ENCODE results near the gene CYB5B. TPM values are rescaled to one million over a fixed set of nuclear protein-coding genes. Genes with fewer than 3 reads are reported as not detected.
"Not testable (repeated sequence)": the region's sequence is repeated elsewhere in the genome, so short reads cannot be mapped to it uniquely, and the experiment has no call there.

Gene CYB5B
- polyA plus RNA-seq, 3 donors, result 24.9 to 63.0 (median 54.0) TPM

DNA sequence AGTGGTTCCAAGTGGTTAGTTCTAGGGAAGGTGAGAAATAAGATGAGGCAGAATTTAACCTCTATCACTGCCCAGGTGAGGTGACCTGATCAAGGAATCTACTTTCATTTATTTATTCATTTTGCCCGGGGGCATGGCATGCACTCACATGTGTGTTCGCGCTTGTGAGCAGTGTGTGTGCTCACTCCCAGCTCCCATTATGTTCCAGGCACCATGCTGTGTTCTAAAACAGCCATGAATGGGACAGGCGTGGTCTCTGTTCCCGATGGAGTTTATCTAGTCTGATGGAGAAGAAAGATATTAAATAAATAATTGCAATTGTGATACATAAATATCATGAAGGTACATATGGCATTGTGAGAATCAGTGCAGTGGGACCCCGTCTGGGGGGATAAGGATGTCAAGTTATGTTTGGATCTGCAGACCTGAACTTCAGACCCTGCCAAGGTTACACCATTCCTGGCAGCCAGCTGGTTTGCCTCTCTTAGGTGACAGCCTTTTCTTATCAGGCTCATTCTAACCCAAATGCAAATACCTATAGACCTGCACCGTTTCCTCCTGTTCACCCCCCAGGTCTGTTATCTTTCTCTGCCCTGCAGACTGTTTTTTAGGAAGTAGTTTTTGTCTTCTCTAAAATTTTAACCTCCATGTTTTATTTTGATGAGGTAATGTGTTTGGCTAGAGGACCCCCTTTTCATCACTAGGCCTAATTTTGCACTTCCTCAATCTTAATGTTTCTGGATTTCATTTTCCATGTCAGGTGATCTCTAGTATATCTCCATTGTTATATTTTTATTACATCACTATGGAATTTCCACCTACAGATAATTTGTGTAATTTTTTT is 11.8 kb downstream of the CYB5B start:
- no peak overlapping the region for H3K27ac ChIP-seq (ENCODE audit: low read depth, low read length)
- 48 to 74% (median 65%) methylated on average over 7 of the region's 7 CpGs for WGBS, 3 donors

DNA sequence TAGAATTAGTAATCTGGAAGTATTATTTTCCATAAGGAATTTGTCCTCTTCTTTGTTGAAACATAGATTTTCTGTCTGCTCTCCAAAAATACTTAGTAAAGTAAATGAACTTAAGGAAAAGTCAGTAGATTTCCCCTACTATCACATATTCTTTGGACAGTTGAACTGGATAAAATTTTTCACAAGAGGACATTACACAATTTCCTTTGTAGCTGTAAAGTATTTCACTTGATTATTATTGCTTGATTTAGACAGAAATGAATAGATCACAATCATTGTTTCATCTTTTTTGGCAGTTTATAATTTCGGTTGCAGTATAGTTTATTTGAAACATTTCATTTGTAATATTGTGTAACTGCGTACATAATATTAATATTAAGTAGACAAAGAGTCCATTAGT is 12.5 kb downstream of the CYB5B start:
- H3K27ac ChIP-seq (ENCODE audit: low read depth, low read length), result no peak overlapping the region
- 43 to 67% (median 58%) methylated on average over 2 of the region's 2 CpGs for WGBS, 3 donors

DNA sequence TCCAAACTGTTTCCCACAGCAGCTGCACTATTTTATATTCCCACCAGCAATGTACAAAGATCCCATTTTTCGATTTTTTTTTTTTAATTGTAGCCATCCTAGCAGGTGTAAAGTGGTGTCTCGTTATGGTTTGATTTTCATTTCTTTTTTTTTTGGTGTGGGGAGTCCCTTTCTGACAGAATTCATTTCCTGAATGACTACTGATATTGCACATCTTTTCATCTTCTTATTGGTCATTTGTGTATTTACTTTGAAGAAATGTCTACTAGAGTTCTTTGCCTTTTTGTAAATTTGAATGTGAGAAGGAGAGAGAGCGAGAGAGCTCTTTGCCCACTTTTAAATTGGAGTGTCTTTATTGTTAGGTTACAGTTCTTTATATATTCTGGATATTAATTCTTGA is 14.0 kb downstream of the CYB5B start:
- H3K27ac ChIP-seq (ENCODE audit: low read depth, low read length), result no peak overlapping the region
- 70 to 91% (median 73%) methylated on average over 3 of the region's 3 CpGs for WGBS, 3 donors

DNA sequence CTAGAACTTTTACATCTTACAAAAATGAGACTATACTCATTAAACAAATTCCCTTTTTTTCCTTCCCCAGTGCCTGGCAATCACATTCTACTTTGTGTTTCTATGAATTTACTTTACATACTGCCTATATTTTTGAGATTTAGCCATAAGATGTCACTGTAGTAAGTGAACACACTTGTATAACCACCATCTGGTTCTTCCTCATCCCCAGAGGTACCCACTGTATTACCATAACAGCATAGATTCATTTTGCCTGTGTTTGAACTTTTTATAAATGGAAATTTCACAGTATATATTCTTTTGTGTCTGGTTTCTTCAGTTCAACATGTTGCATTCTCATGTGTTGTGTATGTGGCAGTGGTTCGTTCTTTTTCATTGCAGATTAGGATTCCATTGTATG is 15.8 kb downstream of the CYB5B start:
- no peak overlapping the region for H3K27ac ChIP-seq (ENCODE audit: low read depth, low read length)
- WGBS, 3 donors, result 0 to 79% (median 42%) methylated on average over 1 of the region's 1 CpG

DNA sequence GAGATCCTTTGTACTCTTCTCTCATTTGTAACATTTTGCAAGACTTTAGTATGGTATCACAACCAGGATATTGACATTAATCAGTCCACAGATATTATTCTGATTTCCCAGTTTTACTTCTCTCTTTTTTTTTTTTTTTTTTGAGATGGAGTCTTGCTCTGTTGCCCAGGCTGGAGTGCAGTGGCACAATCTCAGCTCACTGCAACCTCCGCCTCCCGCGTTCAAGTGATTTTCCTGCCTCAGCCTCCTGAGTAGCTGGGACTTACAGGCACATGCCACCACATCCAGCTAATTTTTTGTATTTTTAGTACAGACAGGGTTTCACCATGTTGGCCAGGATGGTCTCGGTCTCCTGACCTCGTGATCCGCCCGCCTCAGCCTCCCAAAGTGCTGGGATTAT is 16.6 kb downstream of the CYB5B start:
- 97 to 98% (median 98%) methylated on average over 7 of the region's 7 CpGs for WGBS, 3 donors
- H3K27ac ChIP-seq (ENCODE audit: low read depth, low read length), result not testable (repeated sequence)

DNA sequence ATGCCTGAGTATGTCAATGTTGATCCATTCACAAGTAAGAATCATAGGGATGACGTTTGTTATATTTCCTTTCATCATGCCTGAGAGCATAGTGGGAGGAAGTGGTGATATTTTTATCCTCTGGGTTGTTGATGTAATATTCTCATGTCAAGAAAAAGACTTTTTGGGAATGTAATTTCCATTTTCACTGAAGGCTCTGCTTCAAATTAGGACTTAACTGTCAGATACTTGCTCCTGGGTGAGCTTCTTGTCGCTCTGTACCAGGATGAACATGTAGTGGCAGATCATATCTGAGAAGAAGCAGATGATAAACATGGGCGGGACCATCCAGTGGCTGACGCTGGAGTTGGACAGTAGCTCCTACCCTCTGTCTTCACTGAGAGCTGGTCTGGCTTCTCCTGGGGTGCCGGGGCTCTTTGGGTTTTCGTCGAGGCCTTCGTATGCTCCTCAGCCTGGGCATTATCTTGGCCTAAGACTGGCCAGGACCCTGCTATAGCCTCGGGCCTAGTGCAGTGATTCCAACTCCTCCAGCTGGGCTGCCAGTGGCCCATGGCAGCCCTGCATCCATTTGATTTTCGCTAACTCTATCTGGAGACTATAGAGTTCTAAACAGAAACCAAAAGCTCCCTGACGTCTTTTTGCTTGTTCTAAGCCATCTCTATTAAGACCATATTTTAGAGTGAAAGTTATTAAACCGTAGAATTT is 19.7 kb downstream of the CYB5B start:
- H3K27ac ChIP-seq (ENCODE audit: low read depth, low read length), result no peak overlapping the region
- WGBS, 3 donors, result 35 to 63% (median 37%) methylated on average over 12 of the region's 12 CpGs

DNA sequence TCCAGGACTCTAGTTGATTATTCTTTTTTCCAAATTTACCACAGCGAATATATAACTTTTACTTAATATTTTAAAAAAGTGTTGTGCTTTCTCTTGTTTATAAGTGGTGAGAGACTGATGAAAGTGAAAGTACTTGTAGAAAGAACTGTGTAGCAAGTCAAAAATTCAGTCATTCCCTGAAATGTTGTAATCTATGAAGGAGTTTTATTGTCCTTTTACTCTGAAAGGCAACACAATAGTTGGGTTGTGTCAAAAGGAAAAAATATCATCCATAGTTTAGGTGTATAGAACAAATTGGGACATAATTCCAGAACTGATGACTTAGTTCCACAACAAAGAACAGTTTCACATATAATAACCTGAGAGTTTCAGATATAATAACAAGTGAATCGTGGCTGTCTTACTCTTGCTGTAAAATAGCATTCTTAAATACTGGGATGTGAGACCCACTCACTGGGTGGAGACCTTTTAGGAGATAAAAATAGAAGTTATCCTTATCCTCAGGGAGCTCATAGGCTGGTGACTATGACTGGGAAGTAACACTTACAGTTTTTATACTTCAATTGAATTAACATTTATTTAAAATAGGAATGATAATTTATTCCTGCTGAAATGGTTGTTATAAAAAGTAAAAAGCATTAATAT is 20.6 kb downstream of the CYB5B start:
- WGBS, 3 donors, result 38 to 61% (median 42%) methylated on average over 2 of the region's 2 CpGs
- H3K27ac ChIP-seq (ENCODE audit: low read depth, low read length), result no peak overlapping the region

DNA sequence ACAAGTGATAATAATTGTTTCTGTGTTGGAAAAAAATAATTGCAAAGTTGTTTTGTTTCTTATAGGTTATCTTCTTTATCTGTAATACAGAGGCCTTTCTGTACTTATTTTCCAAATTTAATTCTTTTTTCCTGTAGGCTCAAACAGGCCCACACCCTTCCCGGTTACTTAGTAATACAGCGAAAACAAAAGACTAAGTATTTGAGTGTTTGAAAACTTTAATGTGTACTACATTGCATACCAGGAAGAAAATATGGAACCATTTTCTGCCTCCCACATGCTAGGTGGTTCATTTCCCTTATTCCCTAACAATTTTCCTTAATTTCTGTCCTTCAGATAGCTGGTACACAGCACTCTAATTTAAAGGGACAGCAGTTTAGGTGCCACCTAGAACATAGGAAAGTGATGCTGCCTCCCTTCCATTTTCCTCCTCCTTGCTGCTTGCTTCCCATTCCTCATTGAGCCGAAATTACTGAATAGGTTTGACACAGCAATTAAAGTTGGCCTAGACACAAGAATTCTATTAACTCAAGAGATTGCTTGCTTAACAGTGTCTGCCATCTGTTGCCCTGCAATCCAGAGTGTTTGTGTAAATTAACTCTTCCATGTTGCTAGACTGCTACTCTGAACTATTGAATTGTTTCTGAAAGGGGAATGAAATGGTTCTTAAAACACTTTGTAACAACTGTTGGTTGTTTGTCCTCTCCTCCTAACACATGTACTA is 24.2 kb downstream of the CYB5B start:
- H3K27ac ChIP-seq (ENCODE audit: low read depth, low read length), result no peak overlapping the region
- 41 to 56% (median 50%) methylated on average over 3 of the region's 3 CpGs for WGBS, 3 donors

DNA sequence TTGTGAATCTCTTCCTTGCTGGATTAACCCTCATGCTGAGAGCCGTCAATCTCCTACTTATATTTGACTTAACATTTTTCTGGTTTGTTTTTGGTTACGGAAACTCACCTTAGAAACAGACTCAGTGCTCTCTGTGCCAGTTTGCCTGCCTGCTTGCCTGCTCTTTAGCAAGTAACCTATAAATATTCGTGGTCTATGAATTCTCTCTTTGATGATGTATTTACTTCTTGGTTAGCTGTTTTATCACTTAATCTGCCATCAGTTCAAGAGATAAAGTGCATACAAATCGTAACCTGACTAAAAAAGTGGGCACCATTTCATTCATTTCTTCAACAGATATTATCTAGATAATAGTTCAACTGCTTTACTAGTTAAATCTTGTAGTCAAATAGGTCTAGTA is 26.7 kb downstream of the CYB5B start:
- WGBS, 3 donors, result 84 to 93% (median 90%) methylated on average over 4 of the region's 4 CpGs
- H3K27ac ChIP-seq (ENCODE audit: low read depth, low read length), result no peak overlapping the region

DNA sequence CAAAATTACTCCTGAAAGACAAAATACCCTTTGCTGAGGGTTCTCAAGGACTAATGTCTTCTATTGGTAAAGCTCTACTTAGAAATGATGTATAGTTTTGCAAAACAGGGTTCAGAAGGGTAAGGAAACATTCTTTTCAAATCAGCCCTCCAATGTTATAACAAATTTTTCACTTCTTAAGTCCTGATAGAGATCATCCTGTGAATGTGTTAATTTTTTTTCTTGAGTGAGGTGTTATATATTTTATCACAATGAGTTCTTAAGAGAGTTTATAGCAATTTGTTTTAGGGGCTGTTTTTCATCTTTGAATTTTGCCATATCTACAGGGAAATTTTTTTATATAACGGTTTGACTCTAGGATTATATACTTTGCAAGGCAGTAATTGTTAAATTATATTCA is 29.5 kb downstream of the CYB5B start:
- WGBS, 3 donors, result 49 to 96% (median 89%) methylated on average over 1 of the region's 1 CpG
- no peak overlapping the region for H3K27ac ChIP-seq (ENCODE audit: low read depth, low read length)

DNA sequence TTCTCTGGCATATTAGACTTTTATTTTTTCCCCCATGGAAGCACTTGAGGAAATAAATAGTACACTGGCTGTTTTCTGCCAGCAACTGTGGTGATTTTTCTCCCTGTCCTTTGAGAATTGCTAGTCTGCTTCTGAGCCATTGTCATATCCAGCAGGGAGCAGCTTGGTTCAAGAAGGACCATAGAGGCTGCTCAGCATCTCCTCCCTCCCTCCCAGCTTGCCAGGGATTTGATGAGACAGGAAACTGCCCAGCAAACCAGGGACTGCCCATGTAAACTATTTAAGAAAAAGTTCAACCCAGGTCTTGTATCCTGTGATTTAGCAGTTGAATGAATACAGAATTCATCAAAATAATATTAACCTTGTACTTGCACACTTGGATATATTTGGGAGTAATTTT is 39.5 kb downstream of the CYB5B start:
- no peak overlapping the region for H3K27ac ChIP-seq (ENCODE audit: low read depth, low read length)

DNA sequence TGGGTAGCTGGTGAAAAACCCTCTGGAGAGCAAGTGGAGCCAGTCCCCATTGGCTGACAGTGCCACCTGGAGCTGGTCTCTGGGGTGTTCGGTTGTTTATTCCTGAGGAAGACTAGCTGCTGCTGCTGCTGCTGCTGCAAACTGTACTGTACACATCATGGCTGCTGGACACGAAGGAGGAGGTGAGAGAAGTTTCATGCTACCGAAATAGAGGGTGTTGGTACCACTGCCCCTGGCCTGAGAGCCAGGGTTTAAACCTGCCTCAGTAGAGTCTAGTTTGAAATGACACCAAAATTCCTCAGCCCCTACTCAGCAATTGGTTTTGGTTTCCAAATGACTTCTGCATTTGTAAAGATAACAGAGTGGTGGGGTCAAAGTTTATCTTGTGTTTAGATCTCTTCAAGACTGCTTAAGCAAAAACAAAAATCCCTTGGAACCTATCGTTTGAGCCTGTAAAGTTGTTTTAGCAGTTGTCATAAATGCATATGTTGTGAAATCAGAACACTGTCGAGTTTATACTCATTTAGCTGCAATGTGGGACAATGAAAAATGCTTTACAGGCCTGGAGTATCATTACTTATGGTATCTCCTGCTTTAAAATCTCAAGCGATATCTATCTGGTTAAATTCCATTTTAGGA is 40.8 kb downstream of the CYB5B start:
- 58 to 60% (median 59%) methylated on average over 6 of the region's 6 CpGs for WGBS, 3 donors
- H3K27ac ChIP-seq (ENCODE audit: low read depth, low read length), result no peak overlapping the region

DNA sequence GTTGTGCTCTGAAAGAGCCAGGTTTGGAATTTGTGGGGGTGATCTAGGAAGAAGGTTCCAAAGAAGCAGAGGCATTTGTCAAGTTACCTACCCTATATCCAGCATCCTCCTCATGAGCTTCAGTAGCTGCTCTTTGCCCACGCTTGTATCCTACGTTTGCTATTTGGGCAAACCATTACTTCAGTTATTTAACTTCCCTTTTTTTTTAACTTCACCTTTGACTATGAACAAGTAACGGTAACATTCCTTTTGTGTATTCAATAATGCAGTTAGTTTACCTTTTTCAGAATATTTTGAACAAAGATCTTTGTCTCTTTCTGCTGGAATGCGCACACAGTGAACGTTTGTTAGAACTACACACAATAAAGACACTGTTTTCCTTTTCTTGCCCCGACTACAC is 41.5 kb downstream of the CYB5B start:
- H3K27ac ChIP-seq (ENCODE audit: low read depth, low read length), result no peak overlapping the region
- WGBS, 3 donors, result 69 to 77% (median 72%) methylated on average over 6 of the region's 6 CpGs

DNA sequence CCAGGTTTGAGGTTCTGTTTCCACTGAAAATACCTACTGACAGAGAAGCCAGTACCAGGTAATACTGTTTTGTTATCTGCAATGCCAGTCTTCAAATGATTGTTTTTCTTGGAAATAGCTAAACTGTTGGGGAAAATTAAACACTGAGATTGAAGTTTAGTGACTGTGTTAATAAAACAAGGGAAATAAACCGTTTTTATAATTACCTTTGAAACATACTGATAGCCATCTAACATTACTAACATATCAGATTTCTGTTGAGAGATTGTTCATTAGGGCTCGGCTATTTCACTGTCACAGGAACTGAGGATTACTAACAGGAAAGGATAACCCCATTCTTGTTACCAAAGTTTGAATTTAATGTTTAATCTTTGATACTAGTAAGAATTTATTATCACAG is 42.1 kb downstream of the CYB5B start:
- WGBS, 3 donors, result 24 to 64% (median 63%) methylated on average over 2 of the region's 2 CpGs
- H3K27ac ChIP-seq (ENCODE audit: low read depth, low read length), result no peak overlapping the region

DNA sequence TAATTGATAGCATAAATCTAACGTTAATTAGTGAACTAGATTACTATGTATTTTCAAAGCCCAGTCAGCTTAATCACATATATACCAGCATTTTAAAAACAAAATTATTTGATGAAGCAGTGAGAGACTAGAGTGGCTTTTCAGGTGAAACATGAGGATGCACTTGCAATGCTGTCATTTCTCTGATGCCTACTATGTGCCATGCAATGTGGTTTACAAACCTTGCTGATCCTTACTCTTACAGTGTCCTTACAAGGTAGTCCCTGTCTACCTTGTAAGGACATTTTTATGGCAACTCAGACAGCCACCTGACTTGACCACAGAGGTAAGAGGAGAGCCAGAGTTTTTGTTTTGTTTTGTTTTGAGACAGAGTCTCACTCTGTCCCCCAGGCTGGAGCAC is 42.7 kb downstream of the CYB5B start:
- 26 to 70% (median 67%) methylated on average over 1 of the region's 1 CpG for WGBS, 3 donors
- H3K27ac ChIP-seq (ENCODE audit: low read depth, low read length), result no peak overlapping the region

DNA sequence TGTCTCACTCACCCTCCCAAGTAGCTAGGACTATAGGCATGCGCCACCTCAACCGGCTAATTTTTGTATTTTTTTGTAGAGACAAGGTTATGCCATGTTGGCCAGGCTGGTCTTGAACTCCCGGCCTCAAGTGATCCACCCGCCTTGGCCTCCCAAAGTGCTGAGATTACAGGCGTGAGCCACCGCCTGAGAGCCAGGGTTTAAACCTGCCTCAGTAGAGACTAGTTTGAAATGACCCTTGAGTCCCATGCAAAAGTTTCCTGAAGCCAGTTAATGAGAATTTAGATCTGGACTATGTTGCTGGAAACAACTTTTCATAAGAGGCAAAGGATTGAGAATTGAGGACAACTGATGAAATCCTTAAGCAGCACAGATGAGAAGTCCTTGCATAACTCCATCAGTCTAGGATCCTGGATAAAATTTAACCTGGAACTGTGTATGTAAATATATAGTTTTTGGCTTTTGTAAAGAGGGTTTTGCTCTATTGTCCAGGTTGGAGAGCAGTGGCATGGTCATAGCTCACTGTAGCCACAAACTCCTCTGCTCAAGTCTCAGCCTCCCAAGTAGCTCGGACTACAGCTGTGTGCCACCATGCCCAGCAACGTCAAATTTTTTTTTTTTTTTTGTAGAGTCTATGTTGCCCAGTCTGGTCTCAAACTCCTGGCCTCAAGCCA is 43.2 kb downstream of the CYB5B start:
- WGBS, 3 donors, result 83 to 89% (median 87%) methylated on average over 8 of the region's 8 CpGs
- no peak overlapping the region for H3K27ac ChIP-seq (ENCODE audit: low read depth, low read length)

DNA sequence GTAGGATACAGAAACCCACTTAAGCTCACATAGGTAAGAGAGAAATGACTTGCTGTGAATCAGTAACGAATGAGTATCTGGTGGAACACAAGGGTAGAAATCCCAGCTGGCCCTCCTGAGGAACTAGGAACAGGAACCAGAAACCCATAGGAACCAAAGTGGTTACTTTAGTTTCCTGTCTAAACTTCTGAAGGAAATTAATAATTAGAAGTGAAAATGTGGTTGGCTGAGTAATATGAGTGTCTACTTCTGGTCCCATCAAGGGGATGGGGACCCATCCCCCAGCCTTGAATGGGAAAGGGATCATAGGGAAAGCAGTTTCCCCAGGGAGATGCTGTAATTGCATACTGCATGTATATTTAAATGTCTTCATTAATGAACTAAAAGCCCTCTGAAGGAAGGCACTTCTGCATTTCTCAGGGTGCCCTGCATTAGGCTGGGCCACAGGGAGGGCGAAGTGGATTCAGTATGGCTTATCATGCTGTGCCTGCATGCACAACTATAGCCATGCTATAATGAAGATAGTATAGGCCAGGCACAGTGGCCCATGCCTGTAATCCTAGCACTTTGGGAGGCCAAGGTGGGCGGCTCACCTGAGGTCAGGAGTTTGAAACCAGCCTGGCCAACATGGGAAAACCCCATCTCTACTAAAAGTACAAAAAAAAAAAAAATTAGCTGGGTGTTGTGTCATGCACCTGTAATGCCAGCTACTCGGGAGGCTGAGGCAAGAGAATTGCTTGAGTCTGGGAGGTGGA is 45.6 kb downstream of the CYB5B start:
- 63 to 86% (median 66%) methylated on average over 4 of the region's 4 CpGs for WGBS, 3 donors
- no peak overlapping the region for H3K27ac ChIP-seq (ENCODE audit: low read depth, low read length)
